ENCODE results near the gene KRTAP10-2. TPM values are rescaled to one million over a fixed set of nuclear protein-coding genes. Genes with fewer than 3 reads are reported as not detected.

The KRTAP10-2 gene
- total and polyA plus RNA-seq, 9 of the 15 experiments (the other 6 are each of a cell fraction or from before 2014, with no cell fraction given), result not detected

GRCh38 chr21:44593598-44594405 is 42.5 kb upstream of the KRTAP10-2 start (continued):
- TF ChIP-seq ZNF318 (IDR thresholded peaks at IDR 0.05; ENCODE audit: borderline replicate concordance in 1 of 2, low read depth in 1 of 2), result peak in 1 of 2 experiments; percentile 44; a peak in 1 of 4 replicates
- no peak for TF ChIP-seq ZSCAN29 (IDR thresholded peaks at IDR 0.05)
- TF ChIP-seq, protein P1, sequence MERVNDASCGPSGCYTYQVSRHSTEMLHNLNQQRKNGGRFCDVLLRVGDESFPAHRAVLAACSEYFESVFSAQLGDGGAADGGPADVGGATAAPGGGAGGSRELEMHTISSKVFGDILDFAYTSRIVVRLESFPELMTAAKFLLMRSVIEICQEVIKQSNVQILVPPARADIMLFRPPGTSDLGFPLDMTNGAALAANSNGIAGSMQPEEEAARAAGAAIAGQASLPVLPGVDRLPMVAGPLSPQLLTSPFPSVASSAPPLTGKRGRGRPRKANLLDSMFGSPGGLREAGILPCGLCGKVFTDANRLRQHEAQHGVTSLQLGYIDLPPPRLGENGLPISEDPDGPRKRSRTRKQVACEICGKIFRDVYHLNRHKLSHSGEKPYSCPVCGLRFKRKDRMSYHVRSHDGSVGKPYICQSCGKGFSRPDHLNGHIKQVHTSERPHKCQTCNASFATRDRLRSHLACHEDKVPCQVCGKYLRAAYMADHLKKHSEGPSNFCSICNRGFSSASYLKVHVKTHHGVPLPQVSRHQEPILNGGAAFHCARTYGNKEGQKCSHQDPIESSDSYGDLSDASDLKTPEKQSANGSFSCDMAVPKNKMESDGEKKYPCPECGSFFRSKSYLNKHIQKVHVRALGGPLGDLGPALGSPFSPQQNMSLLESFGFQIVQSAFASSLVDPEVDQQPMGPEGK (CRISPR knock-in tag; IDR thresholded peaks at IDR 0.05; ENCODE audit: borderline replicate concordance), result no peak
- no peak for TF ChIP-seq TAF7 (tag; IDR thresholded peaks at IDR 0.05)
- TF ChIP-seq HNRNPUL1 (IDR thresholded peaks at IDR 0.05; ENCODE audit: low read length), result no peak
- TF ChIP-seq, protein P2, sequence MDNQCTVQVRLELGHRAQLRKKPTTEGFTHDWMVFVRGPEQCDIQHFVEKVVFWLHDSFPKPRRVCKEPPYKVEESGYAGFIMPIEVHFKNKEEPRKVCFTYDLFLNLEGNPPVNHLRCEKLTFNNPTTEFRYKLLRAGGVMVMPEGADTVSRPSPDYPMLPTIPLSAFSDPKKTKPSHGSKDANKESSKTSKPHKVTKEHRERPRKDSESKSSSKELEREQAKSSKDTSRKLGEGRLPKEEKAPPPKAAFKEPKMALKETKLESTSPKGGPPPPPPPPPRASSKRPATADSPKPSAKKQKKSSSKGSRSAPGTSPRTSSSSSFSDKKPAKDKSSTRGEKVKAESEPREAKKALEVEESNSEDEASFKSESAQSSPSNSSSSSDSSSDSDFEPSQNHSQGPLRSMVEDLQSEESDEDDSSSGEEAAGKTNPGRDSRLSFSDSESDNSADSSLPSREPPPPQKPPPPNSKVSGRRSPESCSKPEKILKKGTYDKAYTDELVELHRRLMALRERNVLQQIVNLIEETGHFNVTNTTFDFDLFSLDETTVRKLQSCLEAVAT (IDR thresholded peaks at IDR 0.05), result 0 out of 4 replicates have a peak, but pooled peaks of 1 of the 2 experiments have one; percentile 45
- no peak for TF ChIP-seq MXI1 (IDR thresholded peaks at IDR 0.05; ENCODE audit: low read depth, low read length)
- no peak for TF ChIP-seq TCF7 (IDR thresholded peaks at IDR 0.05; ENCODE audit: borderline replicate concordance)
- TF ChIP-seq MECOM (CRISPR knock-in tag; IDR thresholded peaks at IDR 0.05), result 0 out of 2 replicates have a peak, but pooled peaks have one; percentile 29
- peak; percentile 50; the same call in 1 of the 2 replicates for TF ChIP-seq PTRF (tag; IDR thresholded peaks at IDR 0.05)
- TF ChIP-seq ZNF76 (CRISPR knock-in tag; IDR thresholded peaks at IDR 0.05; ENCODE audit: borderline replicate concordance), result no peak
- TF ChIP-seq ZNF511 (CRISPR knock-in tag; IDR thresholded peaks at IDR 0.05), result peak; percentile 73; the same call in 1 of the 2 replicates

Measured in K562 (cell line).